Endothelial cell of umbilical vein (primary cell): ENCODE data around the gene IFNGR1. TPM values are rescaled to one million over a fixed set of nuclear protein-coding genes. Genes with fewer than 3 reads are reported as not detected.

Experiments
- BruUV-seq: library from RNA; stranded (reverse); fragments of 400-500 nt; replicated peaks from 2 replicates; lab custom pipeline; 2021; lab: Mats Ljungman, UMichigan
- CTCF ChIA-PET: fragments of 300-600, 350-600 bp; sonication (Branson Sonifier 250); formaldehyde crosslinking; loops from one replicate; lab custom pipeline; 2021; ENCODE audit warnings: antibody characterized with exemption, inconsistent platforms; lab: Charles Lee
- POLR2A ChIA-PET: fragments of 300-600, 350-600 bp; sonication (Branson Sonifier 250); formaldehyde crosslinking; loops from one replicate; lab custom pipeline; 2021; ENCODE audit warnings: antibody characterized with exemption, inconsistent platforms; lab: Charles Lee
- DNase-seq: peaks from one replicate; pipeline ENCODE4 v3.0.0-alpha.2; 2011; ENCODE audit warnings: low read depth, low spot score
- FAIRE-seq: peaks from 2 replicates; lab custom pipeline; 2011; peaks lifted over from hg19 to GRCh38; lab: Jason Lieb, UNC
- H2AFZ ChIP-seq: 2 replicates; pipeline ENCODE4 v1.6.0; 2012; ENCODE audit warnings: low read depth, low read length, control low read depth, inconsistent platforms
- H3K27ac ChIP-seq: 2 replicates; pipeline ENCODE4 v1.5.1; 2011; ENCODE audit warnings: low read depth, mild to moderate bottlenecking, control low read depth, low read length, moderate library complexity; ENCODE audit not compliant: insufficient read depth
- H3K27me3 ChIP-seq, 2 experiments: 2 replicates each; pipeline versions ENCODE4 v1.6.0 to v1.6.1; 2011; ENCODE audit warnings: low read length in 2 of 2, mixed read lengths in 1 of 2; ENCODE audit not compliant: control insufficient read depth in 2 of 2, insufficient read depth in 2 of 2
- H3K36me3 ChIP-seq, 2 experiments: 2 replicates in 1 of 2; 3 replicates in 1 of 2; pipeline ENCODE4 v1.5.1; 2011; ENCODE audit warnings: low read length in 2 of 2, mild to moderate bottlenecking in 1 of 2, moderate library complexity in 1 of 2; ENCODE audit not compliant: control insufficient read depth in 2 of 2, insufficient read depth in 2 of 2; ENCODE audit errors: extremely low read depth in 1 of 2
- H3K4me1 ChIP-seq: 3 replicates; pipeline ENCODE4 v1.5.1; 2011; ENCODE audit warnings: mild to moderate bottlenecking, low read length; ENCODE audit not compliant: control insufficient read depth, insufficient read depth; ENCODE audit errors: extremely low read depth
- H3K4me2 ChIP-seq: 2 replicates; pipeline ENCODE4 v1.6.1; 2011; ENCODE audit warnings: low read length, control low read depth, mixed read lengths; ENCODE audit not compliant: insufficient read depth
- H3K4me3 ChIP-seq, 3 experiments: fragments of 200-600 bp in 1 of 3; sonication (generic), shearing (Covaris generic) in 1 of 3; replicated peaks in 1 of 3; 2 replicates each; pipeline ENCODE4 v1.5.1; 2011 to 2016; ENCODE audit warnings: control low read depth in 3 of 3, low read length in 3 of 3, mild to moderate bottlenecking in 2 of 3, inconsistent platforms in 1 of 3, low read depth in 1 of 3, moderate library complexity in 1 of 3; ENCODE audit not compliant: insufficient read depth in 1 of 3
- H3K79me2 ChIP-seq: 2 replicates; pipeline ENCODE4 v1.6.0; 2012; ENCODE audit warnings: low read length, inconsistent platforms; ENCODE audit not compliant: control insufficient read depth, insufficient read depth
- H3K9ac ChIP-seq: replicated peaks from 2 replicates; pipeline ENCODE3; 2011; ENCODE audit warnings: low read length, control low read depth; ENCODE audit not compliant: insufficient read depth; ENCODE audit errors: extremely low read depth
- H3K9me1 ChIP-seq: replicated peaks from 3 replicates; pipeline ENCODE4 v1.6.0; 2011; ENCODE audit warnings: mild to moderate bottlenecking, low read length; ENCODE audit not compliant: control insufficient read depth, insufficient read depth; ENCODE audit errors: extremely low read depth
- H3K9me3 ChIP-seq: replicated peaks from 2 replicates; pipeline ENCODE4 v1.5.1; 2012; ENCODE audit warnings: low read length, inconsistent platforms; ENCODE audit not compliant: control insufficient read depth, insufficient read depth
- H4K20me1 ChIP-seq: replicated peaks from 2 replicates; pipeline ENCODE3; 2011; ENCODE audit warnings: mild to moderate bottlenecking, low read length; ENCODE audit not compliant: control insufficient read depth, insufficient read depth; ENCODE audit errors: extremely low read depth
- EZH2 ChIP-seq: IDR thresholded peaks from 2 replicates; pipeline ENCODE4 v1.6.1; 2012; ENCODE audit warnings: borderline replicate concordance, low read depth, mild to moderate bottlenecking, moderate library complexity, low read length, inconsistent platforms; ENCODE audit not compliant: severe bottlenecking
- FOS ChIP-seq: IDR thresholded peaks from 2 replicates; pipeline ENCODE4 v1.6.1; 2011; ENCODE audit warnings: mild to moderate bottlenecking, low read length, moderate library complexity, borderline replicate concordance; ENCODE audit not compliant: insufficient read depth
- GATA2 ChIP-seq: IDR thresholded peaks from 2 replicates; pipeline ENCODE4 v1.7.0; 2011; ENCODE audit warnings: low read depth, mild to moderate bottlenecking, moderate library complexity, mixed read lengths, low read length; ENCODE audit not compliant: insufficient read length, insufficient read depth
- JUN ChIP-seq: IDR thresholded peaks from 2 replicates; pipeline ENCODE4 v1.6.1; 2011; ENCODE audit warnings: borderline replicate concordance, low read depth; ENCODE audit not compliant: insufficient read length, insufficient read depth
- POLR2A ChIP-seq: IDR thresholded peaks from 2 replicates; pipeline ENCODE4 v1.6.1; 2012; ENCODE audit warnings: low read depth, mild to moderate bottlenecking, control low read depth, low read length
- POLR2AphosphoS5 ChIP-seq: IDR thresholded peaks from 2 replicates; pipeline ENCODE4 v1.6.1; 2012; ENCODE audit warnings: low read depth, mild to moderate bottlenecking, control low read depth, low read length, moderate library complexity; ENCODE audit not compliant: insufficient read depth
- dilution Hi-C: fragments of 300-500 bp; cut with MboI; formaldehyde crosslinking; loops from one replicate; pipeline ENCODE4 v1.15.0; 2019; ENCODE audit warnings: low sequenced_read_pairs; ENCODE audit not compliant: extremely low pct_ligation_motif_present
- intact Hi-C: fragments of 100-400 bp; cut with micrococcal nuclease; formaldehyde crosslinking; loops from one replicate; pipeline ENCODE4 v1.10.0; 2022
- polyA plus RNA-seq, 4 experiments: library from polyadenylated mRNA; depleted of rRNA in 3 of 4; stranded (reverse) in 3 of 4; unstranded in 1 of 4; fragments of >200 nt; gene quantifications; 2 replicates each; pipeline versions ENCODE4 v1.2.1 to v1.2.3, GENCODE V29; 2011 to 2012; ENCODE audit warnings: missing spikeins in 1 of 4
- total RNA-seq: library from RNA; stranded (reverse); gene quantifications from 2 replicates; pipeline ENCODE4 v1.2.3, GENCODE V29; 2021
- TF ChIP-seq, protein P1 (sequence below): IDR thresholded peaks from 2 replicates; pipeline ENCODE4 v1.6.1; 2011; ENCODE audit not compliant: insufficient read depth, insufficient read length

Gene IFNGR1
- total and polyA plus RNA-seq, 2 donors (not counting 3 experiments of a cell fraction or from before 2014, with no cell fraction given), result 19.1 to 31.2 TPM

DNA sequence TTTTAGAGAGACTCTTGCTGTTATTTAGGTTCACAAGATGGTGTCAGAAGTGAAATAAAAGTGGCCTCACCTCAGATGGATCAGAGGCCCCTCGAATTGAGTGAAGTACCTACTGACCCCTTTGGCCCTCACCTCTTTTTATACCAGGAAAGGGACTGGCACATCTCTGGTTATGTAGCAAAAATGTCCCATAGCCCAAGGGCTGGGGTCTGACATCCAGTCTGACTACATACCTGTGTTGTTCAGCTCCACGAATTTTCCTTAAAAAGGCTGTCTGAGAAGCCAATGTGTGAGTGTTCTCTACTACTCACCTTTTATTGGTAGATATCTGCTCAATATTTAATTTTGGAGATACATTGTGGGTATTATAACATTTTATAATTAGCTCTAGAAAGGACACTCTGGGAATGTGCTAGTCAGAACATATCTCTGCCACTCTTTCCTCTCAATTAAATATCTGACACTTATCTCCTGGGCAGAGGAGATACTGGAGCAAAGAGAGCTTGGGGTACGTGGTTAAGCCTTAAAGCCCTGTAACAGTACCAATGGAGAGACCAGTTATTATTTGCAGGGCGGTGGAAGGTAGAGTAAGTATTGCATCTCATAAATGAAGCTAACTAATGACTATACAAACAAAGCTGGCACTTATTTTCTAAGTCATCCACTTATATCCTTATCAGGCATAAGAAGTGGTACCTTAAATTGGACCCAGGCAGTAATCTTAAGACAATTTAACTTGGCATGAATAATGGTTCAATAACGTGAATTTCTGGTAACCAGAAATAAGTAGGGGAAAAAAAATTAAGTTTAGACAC lies 25.7 kb downstream of the IFNGR1 start:
- dilution Hi-C loops (no loop called here), intact Hi-C loops (no loop called here)
- FAIRE-seq (no peak), DNase-seq (no peak)
- no peak overlapping the region for H2AFZ ChIP-seq
- no peak for TF ChIP-seq POLR2AphosphoS5
- TF ChIP-seq POLR2A, result no peak
- TF ChIP-seq JUN, result no peak
- TF ChIP-seq GATA2, result no peak
- TF ChIP-seq, protein P1, sequence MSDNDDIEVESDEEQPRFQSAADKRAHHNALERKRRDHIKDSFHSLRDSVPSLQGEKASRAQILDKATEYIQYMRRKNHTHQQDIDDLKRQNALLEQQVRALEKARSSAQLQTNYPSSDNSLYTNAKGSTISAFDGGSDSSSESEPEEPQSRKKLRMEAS, result no peak
- TF ChIP-seq EZH2, result no peak
- no peak for TF ChIP-seq FOS
- H3K9ac ChIP-seq, result no peak overlapping the region
- H3K4me3 ChIP-seq, result no peak overlapping the region
- no TSS peak for BruUV-seq
- no peaks in the 10 kb centered on the region for H3K9me1 ChIP-seq
- H3K9me3 ChIP-seq, result no peaks in the 10 kb centered on the region
- H4K20me1 ChIP-seq, result no peaks in the 10 kb centered on the region
- ChIA-PET POLR2A (no interaction called here), CTCF (interaction anchor here (0.7 kb wide), 1 partner anchor 166 kb away, joined by 3 read pairs; no protein-coding TSS in a partner anchor)
- H3K4me1 ChIP-seq, result no peaks in the 10 kb centered on the region
- no peak overlapping the region for H3K27ac ChIP-seq
- H3K27me3 ChIP-seq, result no peaks in the 10 kb centered on the region
- peaks cover 3 to 4% of the 10 kb centered on the region in 2 experiments for H3K36me3 ChIP-seq
- H3K79me2 ChIP-seq, result no peaks in the 10 kb centered on the region
- no peak overlapping the region for H3K4me2 ChIP-seq
